ENCODE results near the gene APC2.
A peak's percentile ranks its signal among the peaks of the same experiment; 100 is the strongest.
"Not testable (repeated sequence)": the region's sequence is repeated elsewhere in the genome, so short reads cannot be mapped to it uniquely, and the experiment has no call there.

The APC2 gene

GRCh38 chr19:1428738-1429391 lies 21.1 kb upstream of the APC2 start:
- DNase-seq (ENCODE audit: low spot score): no peak

DNA sequence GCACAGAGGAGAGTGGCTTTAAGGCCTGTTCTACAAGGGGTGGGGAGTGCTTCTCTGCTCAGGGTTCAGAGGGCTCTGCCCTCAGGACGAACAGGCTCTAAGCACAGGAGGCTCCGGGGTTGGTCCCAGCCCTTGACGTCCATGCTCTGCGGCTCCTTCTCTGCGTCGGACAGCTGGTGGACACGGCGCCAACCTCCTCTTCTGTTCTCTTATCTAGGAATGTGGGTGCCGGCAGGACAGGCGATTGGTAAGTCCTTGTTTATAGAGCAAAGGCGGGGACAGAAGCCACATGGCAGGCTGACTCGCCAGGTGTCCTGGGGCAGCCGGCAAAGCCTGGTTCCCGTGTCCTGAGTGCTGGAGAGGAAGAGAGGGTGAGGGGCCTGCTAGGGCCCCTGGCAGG lies 20.2 kb upstream of the APC2 start:
- no peak for DNase-seq (ENCODE audit: low spot score)

DNA sequence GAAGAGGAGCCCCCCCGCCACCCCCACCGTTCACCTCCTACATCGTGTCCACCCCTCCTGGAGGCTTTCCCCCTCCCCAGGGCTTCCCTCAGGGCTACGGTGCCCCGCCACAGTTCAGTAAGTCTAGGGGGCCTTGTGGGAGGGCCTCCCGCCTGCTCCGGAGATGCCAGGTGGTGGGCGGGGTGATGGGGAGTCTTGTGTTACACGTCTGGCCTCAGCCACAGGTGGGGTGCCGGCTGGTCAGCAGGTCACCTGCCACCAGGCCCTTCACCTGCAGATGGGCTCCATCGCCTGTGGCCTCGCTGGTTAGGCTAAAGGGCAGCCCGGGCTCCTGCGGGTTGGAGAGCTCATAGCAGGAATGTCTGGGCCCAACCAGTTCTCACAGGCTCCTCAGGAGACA lies 19.7 kb upstream of the APC2 start:
- no peak for DNase-seq (ENCODE audit: low spot score)

- no peak for DNase-seq (ENCODE audit: low spot score)
Measured at GRCh38 chr19:1431759-1432506, 18.0 kb upstream of the APC2 start.

DNA sequence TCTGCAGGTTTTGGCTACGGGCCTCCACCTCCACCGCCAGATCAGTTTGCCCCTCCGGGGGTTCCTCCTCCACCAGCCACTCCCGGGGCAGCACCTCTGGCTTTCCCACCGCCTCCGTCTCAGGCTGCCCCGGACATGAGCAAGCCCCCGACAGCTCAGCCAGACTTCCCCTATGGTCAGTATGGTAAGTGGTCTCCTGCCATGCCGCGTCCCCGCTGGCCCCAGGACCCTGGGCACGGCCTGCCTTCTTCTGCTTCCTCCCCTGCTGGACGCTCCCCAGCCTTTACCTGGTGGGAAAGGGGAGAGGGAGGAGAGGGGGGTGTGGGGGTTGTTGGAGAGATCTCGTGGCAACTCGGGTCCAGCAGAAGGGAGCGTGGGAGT lies 17.4 kb upstream of the APC2 start:
- DNase-seq (ENCODE audit: low spot score): no peak

- no peak for DNase-seq (ENCODE audit: low spot score)
Measured at GRCh38 chr19:1433119-1434039, 16.5 kb upstream of the APC2 start.

DNA sequence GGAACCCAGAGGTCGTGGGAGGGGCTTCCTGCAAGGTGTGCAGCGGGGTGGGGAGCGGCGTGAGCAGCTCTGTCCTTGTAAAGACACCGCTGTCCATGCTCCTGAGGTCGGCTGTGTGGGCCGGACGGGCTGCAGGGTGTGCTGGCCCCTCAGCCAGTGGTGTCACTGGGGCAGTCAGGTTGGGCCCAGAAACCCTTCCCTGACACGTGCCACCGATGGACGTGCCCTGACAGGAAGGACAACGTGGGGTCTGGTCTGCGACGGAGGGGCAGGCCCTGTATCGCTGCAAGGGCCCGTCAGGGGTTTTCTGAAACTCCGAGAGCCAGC lies 15.9 kb upstream of the APC2 start:
- DNase-seq (ENCODE audit: low spot score): no peak

- no peak for DNase-seq (ENCODE audit: low spot score)
Measured at GRCh38 chr19:1434577-1435060, 15.3 kb upstream of the APC2 start.

- DNase-seq (ENCODE audit: low spot score): no peak
Measured at GRCh38 chr19:1435378-1435989, 14.4 kb upstream of the APC2 start.

- DNase-seq (ENCODE audit: low spot score): no peak
Measured at GRCh38 chr19:1437609-1438008, 12.3 kb upstream of the APC2 start.

DNA sequence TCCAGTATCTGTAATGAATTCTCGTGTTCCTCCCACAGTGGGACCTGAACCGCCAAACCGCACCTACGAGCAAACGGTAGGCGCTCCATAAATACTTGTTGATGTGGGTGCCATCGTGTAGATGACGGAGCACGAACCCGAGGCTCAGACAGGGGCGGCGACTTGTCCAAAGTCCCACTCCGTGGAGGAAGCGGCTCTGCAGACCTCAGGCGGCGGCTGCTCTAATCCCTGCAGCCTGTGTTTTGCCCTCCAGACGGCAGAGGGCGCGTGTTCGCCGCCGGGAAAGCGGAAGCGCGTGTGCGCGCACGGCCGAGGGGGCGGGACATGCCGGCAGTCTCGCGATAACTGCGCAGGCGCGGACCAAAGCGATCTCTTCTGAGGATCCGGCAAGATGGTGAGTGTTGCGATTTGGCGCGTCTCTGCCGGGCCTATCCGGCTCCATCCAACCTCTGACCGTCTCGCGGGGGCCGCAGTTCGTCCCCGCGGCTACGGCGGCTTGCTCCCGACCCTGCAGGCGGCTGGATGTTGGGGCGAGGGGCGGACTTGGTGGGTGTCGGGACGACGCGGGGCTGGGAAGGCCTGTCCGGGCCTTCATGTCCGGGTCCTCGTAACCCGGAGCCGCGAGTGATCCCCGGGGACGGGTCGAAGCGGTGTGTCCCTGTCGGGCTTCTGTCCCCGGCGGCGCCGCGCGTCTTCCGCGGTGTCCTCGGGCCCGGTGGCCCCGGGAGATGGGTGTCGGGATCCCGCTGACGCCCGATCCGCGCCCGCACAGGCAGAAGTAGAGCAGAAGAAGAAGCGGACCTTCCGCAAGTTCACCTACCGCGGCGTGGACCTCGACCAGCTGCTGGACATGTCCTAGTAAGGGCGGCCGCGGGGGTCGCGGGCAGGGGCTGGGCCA lies 11.6 kb upstream of the APC2 start, which contains the start of gene RPS15:
RPS15 (plus strand) TSS at position 362 of the 898 bp plus-strand sequence; CDS start at position 392, 30 bp downstream.
- DNase-seq (ENCODE audit: low spot score): peak; percentile 97

DNA sequence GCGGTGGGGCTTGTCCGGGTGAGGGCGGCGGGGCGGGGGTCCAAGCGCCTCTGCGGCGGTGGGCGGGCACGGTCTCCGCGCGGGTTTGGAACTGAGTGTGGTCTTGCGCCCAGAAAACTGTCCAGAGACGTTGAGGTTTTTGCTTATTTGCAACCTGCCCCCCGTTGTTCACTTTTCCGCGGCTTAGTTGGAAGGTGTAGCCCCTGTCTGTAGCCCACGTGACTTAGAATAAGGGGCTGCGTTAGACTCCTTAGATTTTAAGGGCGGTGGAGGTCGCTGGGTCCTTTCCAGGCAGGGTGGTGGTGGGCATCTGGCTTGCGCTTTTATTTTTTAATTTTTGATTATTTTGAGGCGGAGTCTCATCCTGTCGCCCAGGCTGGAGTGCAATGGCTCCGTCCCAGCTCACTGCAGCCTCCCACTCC lies 11.0 kb upstream of the APC2 start:
- DNase-seq (ENCODE audit: low spot score): no peak

DNA sequence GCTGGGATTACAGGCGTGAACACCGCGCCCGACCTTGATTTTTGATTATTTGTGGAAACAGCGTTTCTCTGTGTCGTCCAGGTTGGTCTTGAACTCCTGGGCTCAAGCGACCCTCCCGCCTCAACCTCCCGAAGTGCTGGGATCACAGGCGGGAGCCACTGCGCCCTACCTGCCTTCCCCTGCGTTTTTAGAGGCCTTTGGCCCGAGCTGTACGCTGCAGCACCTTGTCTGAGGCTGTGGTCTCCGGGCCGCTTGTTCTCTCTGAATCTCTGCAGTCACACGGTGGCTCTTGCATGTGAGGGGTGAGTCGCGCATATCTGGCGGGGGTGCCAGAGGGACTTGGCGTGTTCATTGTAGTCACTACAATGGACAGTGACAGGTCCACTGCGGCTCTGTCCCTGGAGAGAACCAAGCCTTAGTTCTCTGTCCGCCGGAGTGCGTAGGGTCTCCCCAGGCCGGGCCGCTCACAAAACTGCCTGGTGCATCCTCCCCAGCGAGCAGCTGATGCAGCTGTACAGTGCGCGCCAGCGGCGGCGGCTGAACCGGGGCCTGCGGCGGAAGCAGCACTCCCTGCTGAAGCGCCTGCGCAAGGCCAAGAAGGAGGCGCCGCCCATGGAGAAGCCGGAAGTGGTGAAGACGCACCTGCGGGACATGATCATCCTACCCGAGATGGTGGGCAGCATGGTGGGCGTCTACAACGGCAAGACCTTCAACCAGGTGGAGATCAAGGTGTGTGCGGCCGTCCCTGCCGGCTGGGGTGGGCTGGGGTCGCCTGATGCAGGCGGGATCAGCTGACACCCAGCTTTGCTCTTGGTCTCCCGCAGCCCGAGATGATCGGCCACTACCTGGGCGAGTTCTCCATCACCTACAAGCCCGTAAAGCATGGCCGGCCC lies 10.2 kb upstream of the APC2 start:
- DNase-seq (ENCODE audit: low spot score): not testable (repeated sequence)

- DNase-seq (ENCODE audit: low spot score): no peak
Measured at GRCh38 chr19:1440418-1440801, 9.5 kb upstream of the APC2 start.

- DNase-seq (ENCODE audit: low spot score): no peak
Measured at GRCh38 chr19:1441022-1441426, 8.9 kb upstream of the APC2 start.

DNA sequence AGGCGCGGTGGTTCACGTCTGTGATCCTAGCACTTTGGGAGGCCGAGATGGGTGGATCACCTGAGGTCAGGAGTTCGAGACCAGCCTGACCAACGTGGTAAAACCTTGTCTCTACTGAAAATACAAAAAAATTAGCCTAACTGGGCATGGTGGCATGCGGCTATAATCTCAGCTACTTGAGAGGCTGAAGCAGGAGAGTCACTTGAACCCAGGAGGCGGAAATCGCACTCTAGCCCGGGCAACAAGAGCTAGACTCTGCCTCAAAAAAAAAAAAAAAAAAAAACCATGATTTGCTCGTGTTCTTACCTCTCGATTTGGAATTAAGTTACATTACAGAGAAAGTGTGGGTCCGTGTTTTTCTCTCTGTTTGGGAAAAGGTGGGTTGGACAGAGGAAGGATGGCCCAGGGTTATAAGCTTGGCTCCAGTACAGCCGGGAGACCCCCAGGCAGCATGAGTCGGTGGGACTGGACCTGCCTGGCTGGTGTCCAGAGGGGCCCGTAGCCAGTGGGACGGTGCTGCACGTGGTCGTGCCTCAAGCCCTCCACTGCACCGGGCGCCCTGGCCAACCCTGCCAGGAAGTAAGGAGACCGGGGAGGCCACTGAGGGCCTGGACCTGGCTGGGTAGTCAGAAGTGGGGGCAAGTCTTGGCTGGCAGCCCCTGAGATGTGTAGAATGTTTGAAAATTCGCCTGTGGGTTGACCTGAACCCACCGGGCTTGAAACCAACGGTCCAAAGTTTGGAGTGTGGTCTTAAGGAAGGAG lies 8.1 kb upstream of the APC2 start:
- no peak for DNase-seq (ENCODE audit: low spot score)

DNA sequence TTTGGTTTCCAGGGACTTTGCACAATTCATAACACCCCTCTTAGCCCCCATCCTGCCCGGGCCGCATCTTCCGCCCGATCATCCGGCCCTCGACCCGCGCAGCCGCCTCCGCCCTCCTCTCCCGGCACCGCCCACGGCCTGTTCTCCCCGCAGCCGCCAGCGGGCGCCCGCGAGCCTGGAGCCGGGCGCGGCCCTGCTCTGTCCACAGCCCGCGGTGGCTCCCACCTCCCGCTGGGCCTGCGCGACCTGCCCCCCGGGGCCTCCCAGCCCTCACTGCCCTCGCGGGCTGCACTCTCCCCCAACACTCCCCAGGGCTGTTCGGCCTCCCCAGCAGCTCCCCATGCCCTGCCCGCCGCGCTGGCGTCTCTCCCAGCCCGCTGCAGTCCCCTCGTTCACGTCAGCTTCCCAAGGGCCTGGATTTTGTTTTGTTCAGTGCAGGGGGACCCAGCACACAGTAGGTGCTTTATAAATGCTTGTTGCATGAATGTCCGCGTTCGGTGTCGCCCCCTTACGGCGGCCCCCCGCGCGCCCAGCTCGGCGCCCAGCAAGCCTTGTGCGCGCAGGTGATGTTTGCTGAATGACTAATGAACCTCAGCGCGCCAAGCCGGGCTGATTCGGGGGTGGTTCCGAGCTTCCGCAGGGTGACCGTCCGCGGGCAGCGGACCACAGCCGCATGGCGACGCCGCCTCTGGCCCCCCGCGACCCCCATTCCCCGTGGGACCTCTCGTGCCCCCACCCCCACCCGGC lies 4.6 kb upstream of the APC2 start:
- DNase-seq (ENCODE audit: low spot score): peak; percentile 94

GRCh38 chr19:1445932-1446712 lies 3.8 kb upstream of the APC2 start:
- peak; percentile 92 for DNase-seq (ENCODE audit: low spot score)

Data from D341Med (cell line).